SKM-1 (cell line): ENCODE results near the gene TBXAS1.

ENCODE experiments used
- DNase-seq: peaks from one replicate; lab custom pipeline; 2025; ENCODE audit not compliant: unreplicated experiment; lab: John Stamatoyannopoulos, UW

The TBXAS1 gene

DNA sequence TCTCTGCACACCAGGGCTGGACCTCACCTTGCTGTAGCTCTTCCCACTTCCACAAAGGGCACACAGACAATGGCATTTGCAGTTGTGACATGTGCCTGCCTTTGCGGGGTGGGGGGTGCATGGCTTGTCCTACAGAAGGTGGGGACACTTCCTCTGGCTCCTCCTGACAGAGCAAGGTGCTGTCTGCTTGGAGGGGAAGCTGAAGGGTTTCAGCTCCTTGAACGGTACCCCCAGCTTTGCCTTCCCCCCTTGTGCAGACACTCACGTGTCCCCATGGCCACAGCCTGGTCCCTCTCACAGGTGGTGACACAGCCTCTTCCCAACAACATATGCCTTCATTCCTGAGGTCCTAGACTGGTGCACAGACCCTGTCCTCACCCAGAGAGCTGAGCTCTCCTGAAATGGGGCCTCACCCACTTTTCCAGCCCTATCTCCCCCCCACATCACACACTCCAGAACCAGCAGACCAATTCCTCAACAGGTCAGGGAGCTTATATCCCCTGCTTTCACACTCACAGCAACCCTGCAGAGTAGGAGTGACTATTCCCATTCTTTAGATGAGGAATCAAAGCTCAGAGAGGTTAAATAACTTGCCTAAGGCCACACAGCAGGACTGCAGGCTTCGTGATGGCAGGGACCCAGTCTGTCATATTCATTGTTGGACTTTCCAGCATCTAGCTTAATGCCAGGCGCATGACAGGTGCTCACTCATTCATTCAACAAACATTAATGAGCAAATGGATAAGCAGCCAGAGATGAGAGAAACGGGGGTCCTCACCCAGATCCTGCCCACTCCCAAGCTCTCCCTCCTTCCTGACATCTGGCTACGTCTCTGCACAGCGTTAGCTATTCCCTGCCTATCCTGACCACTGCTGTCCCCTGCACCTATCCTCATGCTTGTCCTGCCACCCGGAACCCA, 189.3 kb downstream of the TBXAS1 start:
- DNase-seq: no peak

DNA sequence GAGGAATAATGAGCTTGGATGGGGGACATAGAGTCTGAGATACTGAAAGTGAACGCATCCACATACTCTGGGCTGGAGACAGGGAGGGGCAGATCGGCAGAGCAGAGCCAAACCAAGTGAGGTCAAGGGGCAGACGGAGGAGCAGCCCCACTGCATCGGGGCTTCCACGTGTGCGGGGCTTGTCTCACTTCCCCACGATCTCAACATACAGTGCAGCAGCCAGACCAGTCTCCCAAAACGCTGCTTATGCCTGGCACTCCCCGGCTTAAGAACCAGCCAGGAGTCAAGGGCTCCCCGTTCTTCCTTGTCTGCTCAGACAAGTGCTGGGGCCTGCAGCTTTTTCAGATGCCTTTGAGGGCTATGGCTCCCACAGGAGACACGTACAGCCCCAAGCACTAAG, 190.1 kb downstream of the TBXAS1 start:
- no peak for DNase-seq

DNA sequence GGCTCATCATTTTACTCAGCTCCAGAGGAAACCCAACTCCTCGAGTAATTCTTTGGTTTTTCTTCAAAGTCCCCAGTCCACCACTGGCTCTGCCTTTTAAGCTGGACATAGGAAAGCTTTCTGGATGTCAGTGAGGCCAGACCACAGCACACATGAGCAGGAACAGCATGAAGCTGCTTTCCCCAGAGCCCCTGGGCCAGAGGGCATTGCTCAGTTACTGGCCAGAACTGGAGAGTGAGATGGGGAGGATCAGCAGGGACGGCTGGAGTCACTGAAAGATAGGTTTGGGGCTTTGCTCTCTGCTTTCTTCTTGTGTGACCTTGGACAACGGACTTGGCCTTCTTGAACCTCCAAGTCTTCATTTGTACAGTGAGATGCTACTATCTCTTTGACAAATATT, 190.5 kb downstream of the TBXAS1 start:
- no peak for DNase-seq

DNA sequence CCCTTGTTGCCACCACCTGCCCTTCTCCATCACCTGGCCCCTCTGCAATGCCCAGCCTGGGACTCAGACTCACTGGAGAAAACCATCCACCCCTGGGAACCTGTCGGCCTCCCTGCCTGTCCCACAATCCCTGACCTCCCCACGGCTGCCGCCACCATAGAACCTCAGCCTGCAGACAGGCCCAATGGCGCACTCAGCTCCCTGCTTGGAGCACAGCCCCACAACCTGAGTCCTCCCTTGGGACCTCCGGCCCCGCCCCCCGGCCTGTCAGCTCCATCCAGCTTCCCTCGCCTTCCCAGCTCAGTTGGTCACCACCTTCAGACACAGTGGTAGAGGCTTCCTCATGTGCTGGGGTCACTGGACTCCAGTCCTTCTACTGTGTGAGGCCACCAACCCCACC, 192.5 kb downstream of the TBXAS1 start:
- no peak for DNase-seq

DNA sequence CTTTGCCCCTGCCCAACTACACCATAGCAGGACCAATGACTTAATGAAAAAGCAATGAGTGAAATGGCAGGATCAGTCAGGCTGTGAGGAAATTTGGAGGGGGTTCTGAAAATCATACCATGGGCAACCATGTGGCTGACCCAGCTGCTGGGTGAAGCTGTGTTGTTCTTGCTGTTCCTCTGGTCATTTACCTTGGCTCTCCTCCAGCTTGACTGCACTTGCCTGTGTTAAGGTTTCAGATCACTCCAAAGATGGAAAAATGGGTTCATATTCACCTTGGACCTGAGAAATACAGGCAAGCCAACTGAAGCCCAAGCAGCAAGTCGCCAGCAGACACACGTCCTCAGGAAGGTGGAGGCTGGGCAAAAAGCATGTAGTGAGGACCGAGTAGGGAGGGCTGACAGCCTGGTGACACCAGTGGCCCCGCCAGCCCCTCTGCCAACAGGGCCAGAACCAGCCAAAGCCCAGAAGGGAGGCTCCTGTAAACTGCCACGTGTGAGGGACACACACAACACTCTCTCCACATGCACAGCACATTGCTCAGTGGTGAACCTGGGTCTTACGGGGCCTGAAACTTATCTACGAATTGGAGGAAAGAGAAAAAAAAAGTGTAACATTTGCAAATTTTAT, 193.6 kb downstream of the TBXAS1 start:
- no peak for DNase-seq

DNA sequence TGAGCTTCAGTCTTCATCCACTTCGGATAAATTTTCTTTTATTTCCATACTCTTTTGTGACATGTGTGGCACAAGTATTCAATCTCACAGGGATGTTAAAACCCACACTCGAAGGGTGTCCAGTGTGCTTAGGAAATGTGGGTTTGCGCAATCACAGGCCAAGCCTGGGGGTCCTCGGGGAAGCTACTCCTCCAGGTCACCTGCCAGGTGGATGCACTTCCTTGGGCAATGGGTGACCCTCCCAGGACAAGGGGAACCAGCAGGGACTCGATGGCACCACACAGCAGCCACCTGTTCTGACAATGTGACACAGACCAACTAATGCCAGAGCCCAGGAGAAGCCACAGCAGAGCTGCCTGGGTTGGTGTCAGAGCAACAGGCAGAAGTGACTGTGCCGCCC, 194.7 kb downstream of the TBXAS1 start:
- no peak for DNase-seq

DNA sequence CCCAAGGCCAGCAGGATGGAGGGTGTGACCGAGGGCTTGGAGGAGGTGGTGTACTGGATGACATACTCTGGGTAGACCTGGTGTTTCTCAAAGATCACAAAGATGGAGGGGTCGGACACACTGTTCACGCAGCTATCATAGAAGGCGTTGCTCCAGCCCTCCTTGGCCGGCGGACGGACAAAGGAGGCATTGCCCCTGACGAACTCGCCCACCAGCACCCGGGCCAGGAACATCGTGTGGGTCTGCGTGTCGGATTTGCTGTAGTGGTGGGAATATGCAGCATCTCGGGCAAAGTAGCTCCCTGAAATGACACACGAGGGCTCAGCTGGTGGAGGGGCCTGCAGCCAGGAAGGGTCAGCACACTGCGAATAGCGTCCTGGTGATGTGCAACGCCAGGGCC, 195.5 kb downstream of the TBXAS1 start:
- no peak for DNase-seq

DNA sequence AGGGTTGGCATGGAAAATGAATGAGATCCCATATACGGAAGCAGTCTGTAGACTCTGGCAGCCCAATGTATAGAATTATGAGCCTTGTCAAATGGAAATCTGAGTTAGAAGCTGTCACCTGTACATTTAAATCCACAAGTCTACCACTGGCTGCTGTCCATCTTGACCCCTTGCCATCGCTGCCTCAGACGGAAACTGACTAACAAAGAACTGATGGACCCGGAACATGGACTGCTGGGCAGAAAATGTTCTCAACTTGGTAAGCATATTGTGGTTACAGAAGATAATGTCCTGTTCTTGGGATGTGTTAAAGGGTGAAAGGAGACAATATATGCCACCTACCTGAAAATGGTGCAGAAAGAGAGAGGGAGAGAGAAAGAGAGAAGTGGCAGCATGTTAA, 196.2 kb downstream of the TBXAS1 start:
- no peak for DNase-seq

DNA sequence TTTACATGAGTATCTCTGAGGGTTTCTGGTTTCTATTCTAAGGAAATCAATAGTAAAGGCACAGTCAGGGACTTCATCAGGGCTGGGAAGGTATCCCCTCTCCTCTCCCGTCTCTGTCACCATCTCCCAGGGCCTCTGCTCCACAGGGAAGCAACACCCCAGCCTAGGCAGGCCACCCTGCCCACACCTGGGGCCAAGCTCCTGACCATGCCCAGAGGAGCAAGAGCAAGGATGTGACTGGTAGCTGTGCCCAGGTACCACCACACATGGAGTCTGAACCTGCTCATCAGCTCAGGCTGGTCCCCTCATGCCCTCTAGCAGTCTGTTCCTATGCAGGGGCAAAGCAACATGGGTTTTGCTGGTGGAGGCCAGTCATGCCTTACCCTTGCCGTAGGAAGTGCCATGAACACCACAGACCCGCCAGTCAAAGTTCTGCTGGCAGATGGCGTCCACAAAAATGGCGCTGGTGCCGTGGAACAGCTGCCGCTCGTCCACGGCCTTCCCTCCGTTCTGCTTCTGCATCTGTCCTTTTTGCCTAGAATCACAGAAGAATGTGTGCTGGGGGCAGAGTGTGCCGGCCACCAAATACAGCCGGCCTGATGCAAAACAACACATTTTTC, 196.9 kb downstream of the TBXAS1 start:
- DNase-seq: no peak

DNA sequence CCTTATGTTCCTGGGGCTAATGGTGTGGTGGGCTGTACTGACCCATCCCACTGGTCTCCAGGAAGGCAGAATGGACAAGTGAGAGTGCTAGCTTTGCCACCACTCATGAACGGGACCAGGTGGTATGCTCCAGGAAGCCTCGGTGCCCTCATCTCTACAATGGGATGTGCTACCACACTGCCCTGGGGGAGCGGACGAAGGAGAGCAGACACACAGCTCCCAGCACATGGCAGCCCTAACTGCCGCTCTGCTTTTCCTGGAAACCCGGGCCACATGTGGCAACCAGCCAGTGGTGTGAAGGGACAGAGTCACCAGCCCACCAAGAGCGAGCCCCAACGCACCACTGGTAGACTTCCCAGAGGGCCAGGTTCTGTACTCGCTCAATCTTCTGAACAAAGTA, 197.9 kb downstream of the TBXAS1 start:
- DNase-seq: no peak

DNA sequence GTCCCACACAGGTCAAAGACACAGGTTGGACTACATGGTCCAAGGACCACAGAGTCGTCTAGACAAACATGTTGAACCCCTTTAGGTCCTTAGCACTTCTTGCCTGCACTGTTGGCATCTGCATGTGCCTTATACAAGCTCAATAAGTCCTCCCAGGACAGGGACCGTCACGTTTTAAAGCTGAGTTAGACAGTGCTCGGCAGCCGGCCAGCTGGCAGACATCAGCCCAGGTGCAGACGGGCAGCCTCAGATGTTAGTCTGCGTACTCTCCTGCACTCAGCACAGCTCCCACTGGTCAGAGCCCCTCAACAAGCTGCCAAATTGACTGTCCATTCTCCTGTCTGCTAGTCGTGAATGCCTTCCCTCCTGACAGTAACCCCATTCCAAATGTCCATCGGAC, 198.8 kb downstream of the TBXAS1 start:
- DNase-seq: no peak

DNA sequence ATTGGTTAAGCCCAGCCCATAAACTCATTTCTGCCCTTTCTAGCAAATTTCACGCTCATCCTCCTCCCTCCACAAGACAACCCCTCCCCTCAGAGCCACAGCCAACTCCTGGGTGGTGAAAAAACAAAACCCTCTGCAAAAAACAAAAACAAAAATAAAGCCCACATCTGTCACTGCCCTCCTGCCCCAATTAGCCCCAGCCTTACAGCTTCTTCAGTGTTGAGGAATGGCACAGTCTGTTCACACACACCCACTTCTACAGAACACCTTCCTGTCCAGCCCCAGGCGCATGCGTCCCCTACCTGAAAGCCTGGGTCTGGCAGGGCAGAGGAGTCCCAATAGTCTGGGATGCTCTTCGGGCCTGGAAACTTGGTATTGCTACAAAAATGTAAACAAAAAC, 199.2 kb downstream of the TBXAS1 start:
- no peak for DNase-seq

DNA sequence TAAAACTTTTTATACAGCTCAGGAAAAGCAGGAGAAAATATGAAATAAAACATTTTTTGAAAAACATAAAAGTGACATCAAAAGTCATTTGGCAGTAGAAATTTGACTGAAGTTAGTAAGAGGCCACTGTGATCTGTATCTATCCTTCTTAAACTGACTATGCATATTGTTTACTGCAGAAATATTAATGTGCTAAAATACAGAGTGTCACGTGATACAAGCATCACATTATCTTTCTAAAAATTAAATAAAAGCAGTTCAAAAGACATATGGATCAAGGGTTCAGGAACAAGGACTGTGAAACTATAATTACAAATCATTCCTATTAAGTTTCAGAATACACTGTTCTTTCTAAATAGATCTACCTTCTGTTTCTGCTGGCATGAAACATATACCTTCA, 200.0 kb downstream of the TBXAS1 start:
- no peak for DNase-seq

DNA sequence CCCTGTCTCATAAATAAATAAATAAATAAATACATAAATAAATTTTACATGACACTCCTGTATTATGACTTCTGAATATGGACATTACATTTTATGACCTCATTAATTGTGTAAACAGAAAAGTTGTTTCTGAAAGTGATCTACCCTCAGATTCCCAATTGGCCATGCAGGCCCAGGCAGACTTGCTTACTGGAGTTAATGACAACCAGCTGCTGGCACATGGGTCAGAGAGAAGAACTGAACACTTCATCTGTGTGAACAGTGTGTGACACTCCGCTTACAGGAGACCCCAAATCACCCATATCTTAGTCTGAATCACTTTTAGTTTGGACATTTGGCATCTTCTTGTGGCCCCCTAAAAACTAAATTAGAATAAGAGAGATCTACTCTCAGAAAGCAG, 202.3 kb downstream of the TBXAS1 start:
- no peak for DNase-seq

DNA sequence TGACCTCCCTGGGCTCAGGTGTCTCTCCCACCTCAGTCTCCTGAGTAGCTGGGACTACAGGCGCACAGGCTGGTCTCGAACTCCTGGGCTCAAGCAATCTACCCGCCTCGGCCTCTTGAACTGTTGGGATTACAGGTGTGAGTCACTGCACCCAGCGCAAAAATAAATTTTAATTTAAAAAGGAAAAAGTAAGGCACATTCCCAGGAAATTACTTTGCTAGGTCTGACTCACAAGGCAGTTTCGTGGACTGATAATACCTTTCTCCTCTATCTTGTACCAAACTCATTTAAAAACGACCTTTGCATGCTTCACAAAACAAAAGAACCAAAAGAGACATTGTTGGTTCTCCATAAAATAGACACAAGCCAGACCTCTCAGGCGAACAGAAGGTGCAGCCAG, 204.0 kb downstream of the TBXAS1 start:
- DNase-seq: no peak

DNA sequence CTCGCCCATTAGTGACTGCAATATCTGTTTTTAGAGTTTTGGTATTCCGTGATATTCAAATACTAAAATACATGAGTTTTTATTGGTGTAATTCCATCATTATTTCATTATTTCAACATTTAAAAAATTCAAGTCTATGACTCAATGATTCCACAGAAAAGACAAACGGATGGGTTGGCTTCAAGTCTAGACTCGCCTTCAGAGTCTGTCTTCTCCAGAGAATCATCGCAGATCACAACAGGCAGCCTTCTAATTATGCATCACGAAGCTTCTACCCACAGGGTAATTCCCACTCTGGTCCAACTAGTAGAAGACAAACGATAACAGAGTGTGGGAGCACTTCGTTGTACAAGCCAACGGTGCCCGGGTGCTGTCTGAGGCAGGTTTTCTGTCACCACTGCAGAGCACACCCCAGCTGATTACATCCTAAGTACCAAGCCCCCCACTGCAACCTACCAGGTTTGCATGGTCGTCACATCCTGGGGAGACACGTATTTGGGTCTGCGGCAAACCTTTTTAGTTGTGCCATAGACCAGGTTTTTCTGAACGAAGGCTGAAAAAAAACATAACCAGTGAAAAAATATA, 204.8 kb downstream of the TBXAS1 start:
- no peak for DNase-seq

DNA sequence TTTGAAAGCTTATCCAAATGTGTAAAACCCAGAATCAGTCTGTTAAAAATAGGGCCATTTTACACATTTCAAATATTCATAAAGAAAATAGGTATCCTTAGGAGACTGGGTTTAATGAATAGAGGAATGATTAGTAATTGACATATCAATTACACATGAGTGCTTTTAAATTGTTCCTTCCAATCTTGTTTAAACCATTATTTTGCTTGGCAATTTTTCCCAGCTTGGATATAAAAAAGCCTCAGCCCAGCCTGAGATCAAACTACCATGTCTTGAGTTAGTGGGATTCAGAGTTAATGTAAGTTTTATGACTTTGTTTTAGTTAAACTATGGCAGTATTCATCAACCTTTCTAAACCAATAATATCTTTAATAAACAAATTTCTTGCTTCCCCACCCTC, 205.4 kb downstream of the TBXAS1 start:
- no peak for DNase-seq

DNA sequence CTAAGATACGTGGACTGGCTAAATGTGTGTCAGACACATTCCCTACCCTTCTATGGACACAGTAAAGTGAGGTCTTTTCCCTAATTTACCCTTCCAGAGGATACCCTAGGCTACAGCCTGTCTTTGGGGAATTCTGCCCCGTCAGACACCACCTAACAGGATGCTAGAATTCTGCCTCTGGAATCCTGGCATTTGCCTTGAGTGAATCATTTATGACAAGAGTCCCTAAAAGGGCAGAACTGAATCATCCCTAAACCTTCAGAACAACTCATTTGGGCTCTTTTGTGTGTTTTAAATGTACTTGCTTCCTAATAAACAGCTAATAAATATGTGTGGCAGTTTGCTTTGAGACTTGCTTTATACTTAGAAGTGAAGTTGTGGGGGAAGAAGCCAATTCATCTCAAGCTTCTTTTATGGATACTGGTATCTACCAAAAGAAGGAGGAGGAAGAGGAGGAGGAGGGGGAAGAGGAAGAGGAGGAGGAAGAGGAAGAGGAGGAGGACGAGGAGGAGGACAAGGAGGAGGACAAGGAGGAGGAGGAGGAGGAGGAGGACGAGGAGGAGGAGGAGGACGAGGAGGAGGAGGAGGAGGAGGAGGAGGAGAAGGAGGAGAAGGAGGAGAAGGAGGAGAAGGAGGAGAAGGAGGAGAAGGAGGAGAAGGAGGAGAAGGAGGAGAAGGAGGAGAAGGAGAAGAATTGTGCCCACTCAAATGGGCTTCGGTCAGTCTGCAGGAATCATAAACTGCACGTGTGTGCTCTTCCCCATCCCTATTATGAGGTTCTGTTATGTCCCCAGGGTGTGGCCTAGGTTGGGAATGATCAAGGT, 206.5 kb downstream of the TBXAS1 start:
- DNase-seq: no peak

DNA sequence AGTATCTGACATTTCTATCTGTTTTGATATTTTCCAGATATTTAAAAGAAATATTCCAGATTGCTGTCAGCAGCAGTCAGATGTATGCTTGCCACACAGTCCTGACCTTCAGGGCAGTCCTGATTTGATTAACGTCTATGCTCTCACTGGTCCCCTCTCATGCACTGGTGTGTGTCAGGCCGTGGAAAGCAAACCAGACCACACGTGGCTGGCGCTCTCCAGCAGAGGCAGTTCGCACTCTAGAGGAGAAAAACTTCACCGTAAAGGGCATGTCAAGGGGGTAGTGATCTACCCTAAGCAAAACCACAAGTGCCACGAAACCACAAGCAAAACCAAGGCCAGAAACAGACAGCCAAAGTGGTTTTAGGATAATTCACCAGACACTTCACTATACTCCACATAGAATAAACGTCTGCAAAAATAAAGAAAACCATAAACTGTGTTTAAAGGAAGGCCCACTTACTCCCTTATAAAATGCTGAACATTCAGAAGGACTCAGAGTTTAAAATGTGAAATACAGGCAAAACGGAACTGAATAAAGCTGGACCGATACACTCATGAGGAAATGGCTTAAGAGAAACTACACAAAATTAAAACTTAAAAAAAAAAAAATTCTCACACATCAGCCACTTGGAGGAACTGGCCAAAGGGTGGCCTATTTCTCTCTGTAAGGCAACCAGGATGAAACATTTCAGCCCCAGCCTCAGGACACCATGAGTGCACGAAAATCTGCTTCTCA, 207.3 kb downstream of the TBXAS1 start:
- DNase-seq: no peak

DNA sequence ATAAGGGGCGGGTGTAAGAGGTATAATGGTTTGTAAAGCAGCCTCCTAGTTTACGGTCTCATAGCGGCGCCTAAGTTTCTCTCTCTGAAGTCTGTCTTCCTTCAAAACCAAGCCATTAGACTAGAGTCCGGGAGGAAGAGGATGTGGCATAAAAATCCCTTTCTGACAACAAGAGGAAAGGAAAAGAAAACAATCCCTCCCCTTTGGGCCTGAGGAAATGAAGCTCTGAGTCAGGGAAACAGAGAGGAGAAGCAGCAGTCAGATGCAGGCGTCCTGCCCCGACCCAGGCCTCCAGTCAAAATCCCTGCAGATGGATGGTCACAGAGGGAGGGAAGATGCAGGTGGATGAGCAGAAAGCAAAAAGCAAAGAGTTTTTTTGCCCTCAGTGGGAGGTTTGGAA, 210.0 kb downstream of the TBXAS1 start:
- DNase-seq: no peak
